Measurements from ENCODE around the gene DNAJB6.

The DNAJB6 gene

GRCh38 chr7:157429001-157429679 lies 92.3 kb downstream of the DNAJB6 start:
- no peak overlapping the region for H3K4me3 ChIP-seq
- 0 out of 2 replicates have a peak, but pooled peaks cover 6% of the 10 kb centered on the region for H4K20me1 ChIP-seq
- no peaks in the 10 kb centered on the region for H3K36me3 ChIP-seq
- H3K9ac ChIP-seq = no peak overlapping the region
- H3K9me3 ChIP-seq = no peaks in the 10 kb centered on the region
- no peak for TF ChIP-seq Cebpa-rat (IDR thresholded peaks at IDR 0.05)
- H3K27ac ChIP-seq = no peak overlapping the region
- H3K27me3 ChIP-seq = no peaks in the 10 kb centered on the region
- H3K4me1 ChIP-seq = peaks cover 54% of the 10 kb centered on the region
- H3K4me2 ChIP-seq = no peak overlapping the region

DNA sequence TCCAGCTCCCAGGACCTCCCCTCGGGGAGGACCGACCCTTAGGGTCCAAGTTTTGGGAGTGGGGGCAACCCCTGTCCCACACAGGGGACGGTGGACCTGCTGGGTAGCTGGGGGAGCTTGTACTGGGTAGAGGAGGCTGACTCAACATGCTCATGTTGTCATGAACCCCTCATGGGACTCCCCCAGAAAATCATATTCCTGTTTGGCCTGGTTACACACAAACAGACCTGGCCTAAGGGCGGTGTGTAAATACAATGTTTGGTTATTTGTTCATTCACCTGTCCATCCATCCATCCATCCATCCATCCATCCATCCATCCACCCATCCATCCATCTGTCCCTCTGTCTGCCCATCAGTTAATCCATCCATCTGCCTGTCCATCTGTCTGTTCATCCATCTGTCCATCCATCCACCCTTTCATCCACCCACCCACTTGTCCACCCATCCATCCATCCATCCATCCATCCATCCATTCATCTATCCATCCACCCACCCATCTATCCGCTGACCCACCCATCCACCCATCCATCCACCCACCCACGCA lies 92.9 kb downstream of the DNAJB6 start:
- Histone ChIP-seq H3K9me3 (no peaks in the 10 kb centered on the region), H3K4me3 (no peak overlapping the region), H3K36me3 (no peaks in the 10 kb centered on the region), H3K9ac (no peak overlapping the region), H3K27ac (no peak overlapping the region), H3K4me1 (peaks cover 51% of the 10 kb centered on the region), H4K20me1 (0 out of 2 replicates have a peak, but pooled peaks cover 6% of the 10 kb centered on the region), H3K27me3 (no peaks in the 10 kb centered on the region), H3K4me2 (no peak overlapping the region)
- no peak for TF ChIP-seq Cebpa-rat (IDR thresholded peaks at IDR 0.05)

GRCh38 chr7:157430721-157431120 lies 93.9 kb downstream of the DNAJB6 start:
- peaks cover 51% of the 10 kb centered on the region for H3K4me1 ChIP-seq
- 0 out of 2 replicates have a peak, but pooled peaks cover 6% of the 10 kb centered on the region for H4K20me1 ChIP-seq
- H3K4me3 ChIP-seq = peak overlapping the region; percentile 9; the same call in 1 of the 2 replicates
- H3K9ac ChIP-seq = peak overlapping the region; percentile 41
- no peak overlapping the region for H3K27ac ChIP-seq
- no peak for TF ChIP-seq Cebpa-rat (IDR thresholded peaks at IDR 0.05)
- no peaks in the 10 kb centered on the region for H3K27me3 ChIP-seq
- H3K4me2 ChIP-seq = peak overlapping the region; percentile 96
- H3K36me3 ChIP-seq = no peaks in the 10 kb centered on the region
- H3K9me3 ChIP-seq = no peaks in the 10 kb centered on the region

DNA sequence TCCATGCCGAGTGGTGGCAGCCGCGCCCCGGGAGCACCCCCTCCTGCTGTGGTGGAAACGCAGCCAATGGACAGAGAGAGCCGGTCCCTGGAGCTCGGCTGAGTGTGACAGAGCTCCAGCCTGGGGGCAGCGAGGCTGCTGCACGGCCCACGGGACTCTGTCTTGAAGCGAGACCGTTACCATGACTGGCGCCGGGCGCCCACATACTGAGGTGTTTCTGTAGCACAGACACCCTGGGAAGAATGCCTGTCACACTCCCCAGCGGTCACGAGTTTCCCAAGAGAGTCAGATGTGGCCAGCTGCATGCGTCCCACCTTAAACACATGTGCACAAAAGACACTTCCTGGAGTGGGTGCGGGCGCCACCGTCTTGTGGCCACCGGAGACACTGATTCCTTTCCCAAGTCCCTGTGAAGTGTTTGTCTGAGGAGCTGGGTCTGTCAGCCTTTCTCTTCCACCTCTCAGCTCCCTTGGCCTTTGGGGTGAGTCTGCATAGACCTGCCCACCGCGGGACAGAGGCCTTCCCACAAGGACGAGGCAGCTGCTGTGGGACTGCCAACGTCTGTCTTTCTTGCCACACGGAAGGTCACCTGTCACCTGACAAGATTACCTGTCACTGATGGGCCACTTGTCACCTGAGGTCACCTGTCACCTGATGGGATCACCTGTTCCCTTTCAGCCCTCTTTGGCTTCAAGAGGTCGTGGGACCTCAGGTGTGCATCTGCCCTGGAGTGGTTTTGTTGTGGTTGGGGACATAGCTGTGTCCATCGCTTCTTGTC lies 94.6 kb downstream of the DNAJB6 start:
- Histone ChIP-seq H3K4me3 (peak overlapping the region; percentile 9; the same call in 1 of the 2 replicates), H3K9ac (peak overlapping the region; percentile 41), H3K27ac (no peak overlapping the region), H3K4me1 (peaks cover 48% of the 10 kb centered on the region), H4K20me1 (0 out of 2 replicates have a peak, but pooled peaks cover 6% of the 10 kb centered on the region), H3K27me3 (no peaks in the 10 kb centered on the region), H3K4me2 (peak overlapping the region; percentile 96), H3K36me3 (no peaks in the 10 kb centered on the region), H3K9me3 (no peaks in the 10 kb centered on the region)
- TF ChIP-seq Cebpa-rat (IDR thresholded peaks at IDR 0.05) = no peak

DNA sequence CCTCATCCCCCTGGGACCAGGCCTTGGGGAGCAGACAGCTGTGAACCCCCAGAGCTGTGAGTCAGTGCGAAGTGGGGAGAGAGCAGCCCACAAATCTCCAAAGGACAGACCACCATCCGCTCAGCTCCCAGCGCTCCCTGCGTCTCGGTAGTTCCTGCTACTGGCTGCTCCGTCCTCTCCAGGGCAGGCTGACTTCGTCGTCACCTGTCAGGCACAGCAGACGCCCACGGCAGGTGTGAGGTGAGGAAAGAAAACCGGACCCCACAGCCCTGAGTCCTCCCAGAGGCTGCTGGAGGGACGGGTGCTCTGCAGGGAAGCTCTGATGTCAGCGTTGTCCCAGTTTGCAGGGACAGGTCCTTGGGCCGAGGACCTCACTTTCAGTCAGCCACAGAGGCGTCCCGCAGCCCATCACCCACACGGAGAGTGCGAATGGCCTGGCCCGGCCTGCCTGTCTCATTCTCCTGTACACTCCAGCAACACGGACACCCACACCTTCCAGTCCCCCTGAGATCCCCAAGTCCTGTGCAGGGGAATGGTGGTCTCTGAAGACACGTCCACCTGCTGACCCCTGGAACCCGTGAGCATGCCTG lies 95.2 kb downstream of the DNAJB6 start:
- Histone ChIP-seq H3K27me3 (no peaks in the 10 kb centered on the region), H3K4me2 (peak overlapping the region; percentile 96), H4K20me1 (no peaks in the 10 kb centered on the region), H3K4me3 (peak overlapping the region; percentile 61), H3K4me1 (peaks cover 41% of the 10 kb centered on the region), H3K9ac (peak overlapping the region; percentile 44; the same call in 1 of the 2 replicates), H3K36me3 (no peaks in the 10 kb centered on the region), H3K9me3 (no peaks in the 10 kb centered on the region), H3K27ac (no peak overlapping the region)
- TF ChIP-seq Cebpa-rat (IDR thresholded peaks at IDR 0.05) = no peak

DNA sequence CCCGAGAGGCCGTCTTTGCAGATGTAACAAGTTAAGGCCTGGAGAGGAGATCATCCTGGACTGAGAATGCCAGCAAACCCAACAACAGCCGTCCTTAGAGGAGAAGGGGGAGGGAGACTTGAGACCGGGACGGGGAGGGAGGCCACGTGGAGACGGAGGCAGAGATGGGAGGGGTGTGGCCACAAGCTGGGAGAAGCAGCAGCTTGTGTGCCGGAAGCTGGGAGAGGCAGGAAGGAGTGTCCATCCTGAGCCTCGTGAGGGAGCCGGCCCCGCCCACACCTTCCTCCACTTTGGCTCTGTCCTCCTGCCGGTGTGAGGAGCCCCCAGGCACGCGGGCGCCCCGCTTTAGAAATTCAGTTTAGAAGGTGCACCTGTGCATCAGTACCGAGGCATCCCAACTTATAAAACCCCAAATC lies 95.7 kb downstream of the DNAJB6 start:
- H4K20me1 ChIP-seq = no peaks in the 10 kb centered on the region

GRCh38 chr7:157432957-157433576 lies 96.3 kb downstream of the DNAJB6 start:
- peaks cover 31% of the 10 kb centered on the region for H3K4me1 ChIP-seq
- H3K9ac ChIP-seq = peak overlapping the region; percentile 44; the same call in 1 of the 2 replicates
- H3K27me3 ChIP-seq = no peaks in the 10 kb centered on the region
- H3K4me3 ChIP-seq = peak overlapping the region; percentile 61
- no peaks in the 10 kb centered on the region for H4K20me1 ChIP-seq
- no peaks in the 10 kb centered on the region for H3K36me3 ChIP-seq
- no peak overlapping the region for H3K27ac ChIP-seq
- TF ChIP-seq Cebpa-rat (IDR thresholded peaks at IDR 0.05) = no peak
- peak overlapping the region; percentile 96 for H3K4me2 ChIP-seq
- no peaks in the 10 kb centered on the region for H3K9me3 ChIP-seq

More for the DNA sequence above, 95.7 kb downstream of the DNAJB6 start:
- H3K36me3 ChIP-seq = no peaks in the 10 kb centered on the region
- H3K4me1 ChIP-seq = peaks cover 36% of the 10 kb centered on the region
- no peaks in the 10 kb centered on the region for H3K27me3 ChIP-seq
- H3K27ac ChIP-seq = no peak overlapping the region
- peak overlapping the region; percentile 44; the same call in 1 of the 2 replicates for H3K9ac ChIP-seq
- peak overlapping the region; percentile 61 for H3K4me3 ChIP-seq
- no peak for TF ChIP-seq Cebpa-rat (IDR thresholded peaks at IDR 0.05)
- H3K4me2 ChIP-seq = peak overlapping the region; percentile 96
- no peaks in the 10 kb centered on the region for H3K9me3 ChIP-seq

- TF ChIP-seq Cebpa-rat (IDR thresholded peaks at IDR 0.05) = no peak
- no peaks in the 10 kb centered on the region for H3K27me3 ChIP-seq
- no peaks in the 10 kb centered on the region for H3K36me3 ChIP-seq
- H3K9me3 ChIP-seq = no peaks in the 10 kb centered on the region
- H3K9ac ChIP-seq = no peak overlapping the region
- H3K4me3 ChIP-seq = no peak overlapping the region
- H3K27ac ChIP-seq = no peak overlapping the region
- no peaks in the 10 kb centered on the region for H4K20me1 ChIP-seq
- H3K4me2 ChIP-seq = no peak overlapping the region
- H3K4me1 ChIP-seq = peaks cover 26% of the 10 kb centered on the region
Measured at GRCh38 chr7:157433628-157434027, 96.8 kb downstream of the DNAJB6 start.

- no peaks in the 10 kb centered on the region for H3K9me3 ChIP-seq
- no peaks in the 10 kb centered on the region for H3K27me3 ChIP-seq
- no peaks in the 10 kb centered on the region for H3K36me3 ChIP-seq
- no peak overlapping the region for H3K4me3 ChIP-seq
- H3K9ac ChIP-seq = no peak overlapping the region
- peaks cover 25% of the 10 kb centered on the region for H3K4me1 ChIP-seq
- H3K4me2 ChIP-seq = no peak overlapping the region
- TF ChIP-seq Cebpa-rat (IDR thresholded peaks at IDR 0.05) = no peak
- H3K27ac ChIP-seq = no peak overlapping the region
- no peaks in the 10 kb centered on the region for H4K20me1 ChIP-seq
Measured at GRCh38 chr7:157434231-157434630, 97.4 kb downstream of the DNAJB6 start.

All from BLaER1 (cell line).